Keratinocyte (primary cell): Measurements from ENCODE around the gene COL11A2. TPM values are rescaled to one million over a fixed set of nuclear protein-coding genes. Genes with fewer than 3 reads are reported as not detected.

Source experiments
- DNase-seq: peaks from one replicate; pipeline ENCODE4 v3.0.0-alpha.2; 2011; ENCODE audit warnings: low read depth, missing footprints, low spot score
- FAIRE-seq: peaks from 2 replicates; lab custom pipeline; 2011; peaks lifted over from hg19 to GRCh38; lab: Jason Lieb, UNC
- H2AFZ ChIP-seq: 2 replicates; pipeline ENCODE4 v1.6.0; 2012; ENCODE audit warnings: low read length, control low read depth, inconsistent platforms; ENCODE audit not compliant: control insufficient read depth
- H3K27ac ChIP-seq: 2 replicates; pipeline ENCODE4 v1.5.1; 2011; ENCODE audit warnings: low read length; ENCODE audit not compliant: control insufficient read depth, insufficient read depth
- H3K27me3 ChIP-seq: 3 replicates; pipeline ENCODE4 v1.6.0; 2011; ENCODE audit warnings: low read length; ENCODE audit not compliant: control insufficient read depth, insufficient read depth; ENCODE audit errors: extremely low read depth
- H3K36me3 ChIP-seq, 2 experiments: 2 replicates in 1 of 2; 3 replicates in 1 of 2; pipeline ENCODE4 v1.5.1; 2011; ENCODE audit warnings: low read length in 2 of 2, mild to moderate bottlenecking in 1 of 2; ENCODE audit not compliant: control insufficient read depth in 2 of 2, insufficient read depth in 2 of 2; ENCODE audit errors: extremely low read depth in 1 of 2
- H3K4me1 ChIP-seq: 3 replicates; pipeline ENCODE4 v1.5.1; 2011; ENCODE audit warnings: low read length; ENCODE audit not compliant: control insufficient read depth, insufficient read depth; ENCODE audit errors: extremely low read depth
- H3K4me2 ChIP-seq: 3 replicates; pipeline ENCODE4 v1.6.0; 2011; ENCODE audit warnings: low read depth, low read length; ENCODE audit not compliant: control insufficient read depth, insufficient read depth; ENCODE audit errors: extremely low read depth
- H3K4me3 ChIP-seq, 3 experiments: fragments of 200-600 bp in 1 of 3; sonication (generic) in 1 of 3; 2 replicates in 2 of 3; 3 replicates in 1 of 3; pipeline ENCODE4 v1.5.1; 2011 to 2016; ENCODE audit warnings: low read length in 3 of 3, mild to moderate bottlenecking in 3 of 3, control low read depth in 2 of 3, inconsistent platforms in 1 of 3, low read depth in 1 of 3, mixed read lengths in 1 of 3, mixed run types in 1 of 3, moderate library complexity in 1 of 3; ENCODE audit not compliant: control insufficient read depth in 2 of 3, insufficient read depth in 2 of 3; ENCODE audit errors: extremely low read depth in 1 of 3
- H3K79me2 ChIP-seq: 2 replicates; pipeline ENCODE4 v1.6.0; 2012; ENCODE audit warnings: low read length; ENCODE audit not compliant: control insufficient read depth, insufficient read depth
- H3K9ac ChIP-seq: 3 replicates; pipeline ENCODE4 v1.6.0; 2011; ENCODE audit warnings: low read length; ENCODE audit not compliant: control insufficient read depth, insufficient read depth; ENCODE audit errors: extremely low read depth
- H3K9me1 ChIP-seq: 3 replicates; pipeline ENCODE4 v1.6.0; 2011; ENCODE audit warnings: low read length; ENCODE audit not compliant: control insufficient read depth, insufficient read depth; ENCODE audit errors: extremely low read depth
- H3K9me3 ChIP-seq: 2 replicates; pipeline ENCODE4 v1.5.1; 2012; ENCODE audit warnings: low read depth, low read length; ENCODE audit not compliant: control insufficient read depth
- H4K20me1 ChIP-seq: 3 replicates; pipeline ENCODE4 v1.6.0; 2011; ENCODE audit warnings: low read length; ENCODE audit not compliant: control insufficient read depth, insufficient read depth; ENCODE audit errors: extremely low read depth
- CTCF ChIP-seq, 3 experiments: IDR thresholded peaks in 1 of 3; conservative IDR thresholded peaks in 1 of 3; optimal IDR thresholded peaks in 1 of 3; 2 replicates in 2 of 3; 3 replicates in 1 of 3; pipeline versions ENCODE3 to v1.5.1; 2011; ENCODE audit warnings: low read length in 3 of 3, mild to moderate bottlenecking in 3 of 3, moderate library complexity in 2 of 3, control low read depth in 1 of 3, inconsistent platforms in 1 of 3; ENCODE audit not compliant: insufficient read depth in 2 of 3; ENCODE audit errors: extremely low read depth in 1 of 3
- EZH2 ChIP-seq: IDR thresholded peaks from one replicate; pipeline ENCODE4 v1.6.1; 2012; ENCODE audit warnings: inconsistent platforms, mild to moderate bottlenecking, low read length, moderate library complexity
- dilution Hi-C: fragments of 300-500 bp; cut with MboI; formaldehyde crosslinking; loops from one replicate; pipeline ENCODE4 v1.7.0; 2020; ENCODE audit warnings: low sequenced_read_pairs; ENCODE audit not compliant: extremely low pct_ligation_motif_present
- polyA plus RNA-seq, 5 experiments: library from polyadenylated mRNA; depleted of rRNA in 3 of 5; stranded (reverse) in 3 of 5; stranded (forward) in 1 of 5; unstranded in 1 of 5; fragments of >200 nt; gene quantifications; 1 replicate in 1 of 5; 2 replicates in 3 of 5; 3 replicates in 1 of 5; pipeline versions ENCODE4 v1.2.1 to v1.2.3, GENCODE V29; 2011 to 2012; ENCODE audit warnings: missing spikeins in 2 of 5, low read depth in 1 of 5, low replicate concordance in 1 of 5

COL11A2 gene
- polyA plus RNA-seq, 1 donor (not counting 4 experiments of a cell fraction or from before 2014, with no cell fraction given) = 0.08 TPM

GRCh38 chr6:33156964-33157363, 35.3 kb downstream of the COL11A2 start:
- no peak for FAIRE-seq
- dilution Hi-C loops = no loop called here
- DNase-seq = no peak

GRCh38 chr6:33156561-33156960, 35.7 kb downstream of the COL11A2 start:
- H3K27ac ChIP-seq = no peak overlapping the region
- no peak for TF ChIP-seq CTCF (optimal IDR thresholded peaks at IDR 0.05 in 1 of 3, IDR thresholded peaks at IDR 0.05 in 1 of 3, conservative IDR thresholded peaks at IDR 0.05 in 1 of 3; ENCODE audit: extremely low read depth in 1 of 3, insufficient read depth in 2 of 3, low read length in 3 of 3)
- TF ChIP-seq EZH2 = no peak
- H3K4me1 ChIP-seq = no peaks in the 10 kb centered on the region
- no peaks in the 10 kb centered on the region for H3K79me2 ChIP-seq
- no peak overlapping the region for H2AFZ ChIP-seq
- no peaks in the 10 kb centered on the region for H3K9me1 ChIP-seq
- no peaks in the 10 kb centered on the region for H3K9me3 ChIP-seq
- H4K20me1 ChIP-seq = no peaks in the 10 kb centered on the region
- H3K27me3 ChIP-seq = no peaks in the 10 kb centered on the region
- H3K9ac ChIP-seq = no peak overlapping the region
- H3K4me3 ChIP-seq = no peak overlapping the region
- no peaks in the 10 kb centered on the region for H3K36me3 ChIP-seq
- no peak overlapping the region for H3K4me2 ChIP-seq
- dilution Hi-C loops = no loop called here
- DNase-seq = no peak
- FAIRE-seq = no peak

More at GRCh38 chr6:33156964-33157363, 35.3 kb downstream of the COL11A2 start:
- TF ChIP-seq CTCF (optimal IDR thresholded peaks at IDR 0.05 in 1 of 3, IDR thresholded peaks at IDR 0.05 in 1 of 3, conservative IDR thresholded peaks at IDR 0.05 in 1 of 3; ENCODE audit: extremely low read depth in 1 of 3, insufficient read depth in 2 of 3, low read length in 3 of 3) = no peak
- no peak for TF ChIP-seq EZH2
- Histone ChIP-seq H3K4me3 (no peak overlapping the region), H3K9ac (no peak overlapping the region), H3K27me3 (no peaks in the 10 kb centered on the region), H3K27ac (no peak overlapping the region), H3K9me1 (no peaks in the 10 kb centered on the region), H2AFZ (no peak overlapping the region), H3K9me3 (no peaks in the 10 kb centered on the region), H4K20me1 (no peaks in the 10 kb centered on the region), H3K79me2 (no peaks in the 10 kb centered on the region), H3K4me1 (peaks cover 3% of the 10 kb centered on the region), H3K4me2 (no peak overlapping the region), H3K36me3 (no peaks in the 10 kb centered on the region)
